HG03432 (cell line): ENCODE measurements around the gene SYNGR3.
"Not testable (repeated sequence)": the region's sequence is repeated elsewhere in the genome, so short reads cannot be mapped to it uniquely, and the experiment has no call there.

ENCODE experiments used
- ATAC-seq: cut with Tn5 transposase; IDR thresholded peaks from one replicate; pipeline ENCODE4 v1.9.1; 2021; ENCODE audit warnings: mild to moderate bottlenecking, moderate library complexity; ENCODE audit not compliant: unreplicated experiment

The SYNGR3 gene

DNA sequence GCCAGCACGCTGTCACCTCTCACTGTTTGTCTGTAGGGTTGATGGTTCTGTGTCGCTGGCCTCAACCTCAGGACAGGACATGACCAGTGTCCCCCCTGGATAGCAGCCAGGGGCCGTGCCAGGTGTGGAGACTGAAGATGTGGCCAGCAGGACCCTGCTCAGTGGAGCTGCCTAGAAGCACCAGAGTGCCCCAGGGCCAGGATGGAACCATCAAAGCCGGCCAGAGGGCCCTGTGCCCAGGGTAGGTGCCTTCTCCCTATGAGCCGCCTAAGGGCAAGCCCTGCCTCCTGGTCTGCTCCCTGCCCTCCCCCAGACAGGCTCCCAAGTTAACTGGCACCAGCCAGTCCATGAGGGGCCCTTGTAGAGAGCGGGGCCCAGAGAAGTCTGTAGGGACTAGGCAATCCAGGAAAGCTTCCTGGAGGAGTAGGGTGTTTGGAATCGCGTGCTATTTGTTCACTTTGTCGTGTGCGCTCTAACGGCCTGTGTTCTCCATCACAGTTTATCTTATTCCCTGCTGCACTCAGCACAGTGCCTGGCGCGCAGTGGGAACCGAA, 31.0 kb upstream of the SYNGR3 start:
- ATAC-seq, result no peak

- ATAC-seq, result peak; percentile 75
These were observed 30.3 kb upstream of the SYNGR3 start, which contains the start of gene NDUFB10 for GRCh38 chr16:1959269-1960039. TSS of gene NDUFB10 (plus strand) at chr16:1959538. CDS start at chr16:1959625, 87 bp downstream.

- ATAC-seq, result no peak
These were observed 28.8 kb upstream of the SYNGR3 start for GRCh38 chr16:1960665-1961630.

DNA sequence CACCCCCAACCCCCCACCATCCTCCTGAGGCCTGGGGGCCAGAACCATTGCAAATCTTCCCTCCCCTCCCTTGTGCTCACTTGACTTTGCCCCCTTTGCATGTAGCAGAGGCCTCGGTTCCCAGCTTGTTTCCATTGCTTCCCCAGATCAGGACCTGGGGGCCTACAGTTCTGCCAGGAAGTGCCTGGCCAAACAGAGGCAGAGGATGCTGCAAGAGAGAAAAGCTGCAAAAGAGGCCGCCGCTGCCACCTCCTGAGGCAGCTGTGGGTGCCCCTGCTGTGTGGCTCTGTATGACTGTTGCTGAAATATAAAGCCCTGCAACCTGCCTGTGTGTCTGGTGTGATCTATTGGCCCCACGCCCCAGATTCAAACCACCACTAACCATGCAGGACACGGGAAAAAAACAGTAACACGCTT, 28.1 kb upstream of the SYNGR3 start:
- no peak for ATAC-seq

DNA sequence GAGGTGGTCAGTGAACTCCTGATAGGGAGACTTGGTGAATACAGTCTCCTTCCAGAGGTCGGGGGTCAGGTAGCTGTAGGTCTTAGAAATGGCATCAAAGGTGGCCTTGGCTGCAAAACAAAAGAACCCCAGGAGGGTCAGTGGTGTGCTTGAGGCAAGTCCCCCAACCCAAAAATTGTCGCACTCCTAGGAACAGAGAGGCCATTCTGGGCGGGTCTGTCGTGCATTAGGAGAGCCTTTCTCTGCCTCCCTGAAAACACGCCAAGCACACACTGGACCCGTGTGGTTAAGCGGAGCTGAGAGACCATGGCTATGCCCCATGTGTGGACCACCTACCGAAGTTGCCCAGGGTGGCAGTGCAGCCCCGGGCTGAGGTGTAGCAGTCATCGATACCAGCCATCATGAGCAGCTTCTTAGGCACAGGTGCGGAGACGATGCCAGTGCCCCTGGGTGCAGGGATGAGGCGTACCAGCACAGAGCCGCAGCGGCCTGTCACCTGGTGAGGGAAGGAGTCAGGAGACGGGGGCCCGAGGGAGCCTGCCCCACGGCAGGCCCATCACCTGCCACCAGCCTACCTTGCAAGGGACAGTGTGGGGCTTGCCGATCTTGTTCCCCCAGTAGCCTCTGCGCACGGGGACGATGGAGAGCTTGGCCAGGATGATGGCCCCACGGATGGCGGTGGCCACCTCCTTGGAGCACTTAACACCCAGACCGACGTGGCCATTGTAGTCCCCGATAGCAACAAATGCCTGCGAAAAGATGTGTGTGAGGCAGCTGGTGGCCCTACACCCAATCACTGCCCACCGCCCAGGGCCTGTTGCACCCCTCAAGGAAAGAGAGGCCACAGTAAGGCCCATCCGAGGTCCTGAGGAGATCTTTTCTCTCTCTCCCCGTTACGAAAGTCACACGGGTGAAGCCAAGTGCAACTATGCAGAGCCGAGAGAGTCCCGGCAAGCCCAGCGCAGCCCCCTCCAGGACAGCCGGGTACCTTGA, 27.3 kb upstream of the SYNGR3 start:
- ATAC-seq, result not testable (repeated sequence)

DNA sequence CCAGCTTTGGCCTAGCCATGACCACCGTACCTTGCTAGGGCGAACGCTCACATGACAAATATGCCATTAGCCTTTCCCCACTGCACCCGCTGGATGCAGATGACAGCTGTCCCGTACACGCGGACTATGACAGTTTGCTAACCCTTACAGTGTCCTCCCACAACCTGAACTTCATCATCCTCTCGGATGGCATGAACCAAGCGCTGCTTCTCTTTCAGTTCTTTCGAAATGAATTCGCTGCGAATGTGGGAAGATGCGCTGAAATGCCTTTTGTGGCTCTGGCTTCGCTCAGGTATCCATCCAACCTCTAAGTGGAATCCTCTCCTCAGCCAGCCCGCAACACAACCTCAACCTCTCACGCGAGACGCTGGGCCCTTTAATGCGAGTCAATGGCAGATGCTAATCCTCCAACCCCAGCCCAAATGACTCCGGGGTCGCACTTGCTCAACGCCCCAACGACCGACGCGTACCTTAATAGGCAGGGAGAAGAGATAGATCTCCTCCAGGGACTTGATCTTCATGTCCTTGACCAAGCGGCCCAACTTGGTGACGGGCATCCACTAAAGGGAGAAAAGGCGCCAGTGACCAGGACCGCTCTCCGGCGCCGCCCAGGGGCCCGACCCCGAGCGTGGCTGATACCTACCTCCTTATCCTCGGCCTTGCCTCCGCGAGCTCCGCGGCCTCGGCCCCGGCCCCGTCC, 25.8 kb upstream of the SYNGR3 start:
- peak; percentile 8 for ATAC-seq

DNA sequence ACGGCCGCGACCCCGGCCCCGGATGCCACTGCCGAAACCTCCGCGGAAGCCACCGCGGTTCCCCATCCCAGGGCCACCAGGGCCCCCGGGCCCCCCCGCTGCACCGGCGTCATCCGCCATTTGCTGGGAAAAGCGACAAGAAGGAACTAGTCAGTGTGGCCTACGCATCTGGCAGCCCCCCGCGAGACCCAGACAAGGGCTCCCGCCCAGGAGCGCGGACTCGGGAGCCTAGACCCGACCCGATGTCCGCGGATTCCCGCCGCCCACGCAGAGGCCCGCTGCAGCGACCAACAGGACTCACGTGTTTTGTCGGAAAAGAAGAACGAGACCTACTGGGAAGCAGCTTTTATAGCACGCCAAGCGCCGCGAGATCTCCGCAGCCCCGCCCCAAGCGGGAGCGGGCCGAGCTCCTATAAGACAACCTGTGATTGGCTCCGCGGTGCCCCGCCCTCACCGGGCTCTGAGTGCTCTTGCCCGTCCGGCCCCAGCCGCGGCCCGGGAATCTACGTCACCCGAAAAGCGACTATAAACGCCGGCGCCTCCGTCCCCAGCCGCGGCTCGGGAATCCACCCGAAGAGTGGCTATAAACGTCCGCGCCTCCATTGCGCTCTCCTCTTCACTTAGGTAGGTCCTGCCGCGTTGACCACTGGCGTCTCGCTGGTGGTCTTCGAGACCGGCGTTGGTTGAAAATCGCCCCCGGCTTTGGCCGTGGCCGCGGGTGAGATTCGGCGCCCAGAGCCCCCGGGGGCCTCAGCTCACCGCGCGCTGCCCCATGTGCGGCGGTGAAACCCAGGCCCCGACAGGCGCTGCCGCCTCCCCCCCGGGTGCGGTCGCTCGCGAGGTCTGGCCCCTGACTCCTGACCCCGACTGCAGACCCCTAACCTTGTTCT, 25.0 kb upstream of the SYNGR3 start, which contains the start of gene RPS2:
TSS of gene RPS2 (minus strand) at position 321 of the 890 bp plus-strand sequence. CDS start at position 120, 201 bp downstream.
- peak; percentile 82 for ATAC-seq

DNA sequence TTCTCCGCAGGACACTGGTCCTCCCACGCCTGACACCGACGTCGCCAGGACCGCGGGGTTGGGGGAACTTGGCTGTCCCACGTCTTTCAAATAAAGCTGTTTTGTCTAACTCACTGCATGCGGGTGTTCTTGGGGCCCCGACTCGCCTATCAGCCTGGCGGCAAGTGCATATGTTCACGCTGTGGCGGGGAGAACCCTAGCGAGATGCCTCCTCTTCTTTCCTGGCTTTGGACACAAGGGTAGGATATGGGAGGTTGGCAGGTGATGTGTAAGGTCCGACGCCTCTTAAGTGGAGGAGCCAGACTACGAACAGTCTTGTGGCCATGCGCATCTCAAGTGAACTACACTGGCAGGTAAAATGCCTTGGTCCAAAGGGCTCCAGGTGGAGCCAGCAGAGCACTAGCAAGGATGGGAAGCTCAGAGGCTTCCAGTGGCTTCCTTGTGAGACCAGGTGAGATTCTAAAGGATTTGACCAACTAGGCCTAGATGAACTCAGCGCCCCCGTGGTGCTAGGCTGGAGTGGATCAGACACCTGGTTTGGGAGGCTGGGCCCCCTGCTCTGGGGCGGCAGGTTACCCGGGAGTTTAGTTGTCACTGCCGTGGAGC, 24.3 kb upstream of the SYNGR3 start:
- no peak for ATAC-seq

DNA sequence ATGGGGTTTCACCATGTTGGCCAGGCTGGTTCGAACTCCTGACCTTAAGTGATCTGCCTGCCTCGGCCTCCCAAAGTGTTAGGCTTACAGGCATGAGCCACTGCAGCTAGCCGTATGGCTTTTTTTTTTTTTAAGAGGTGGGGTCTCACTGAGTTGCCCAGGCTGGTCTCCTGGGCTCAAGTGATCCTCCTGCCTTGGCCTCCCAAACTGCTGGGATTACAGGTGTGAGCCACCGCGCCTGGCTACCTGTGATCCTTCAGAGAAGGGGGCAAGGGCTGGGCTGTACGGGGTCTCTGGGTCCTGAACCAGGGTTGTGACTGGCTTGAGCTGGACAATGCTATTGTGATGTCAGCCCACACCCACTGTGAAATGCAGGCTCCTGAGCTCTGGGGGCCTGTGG, 23.3 kb upstream of the SYNGR3 start, which contains the start of gene RNF151:
TSS of gene RNF151 (plus strand) at position 397 of the 400 bp plus-strand sequence. CDS start 26 bp downstream, outside the sequence.
- no peak for ATAC-seq

GRCh38 chr16:1968146-1968953, 21.4 kb upstream of the SYNGR3 start:
- no peak for ATAC-seq

DNA sequence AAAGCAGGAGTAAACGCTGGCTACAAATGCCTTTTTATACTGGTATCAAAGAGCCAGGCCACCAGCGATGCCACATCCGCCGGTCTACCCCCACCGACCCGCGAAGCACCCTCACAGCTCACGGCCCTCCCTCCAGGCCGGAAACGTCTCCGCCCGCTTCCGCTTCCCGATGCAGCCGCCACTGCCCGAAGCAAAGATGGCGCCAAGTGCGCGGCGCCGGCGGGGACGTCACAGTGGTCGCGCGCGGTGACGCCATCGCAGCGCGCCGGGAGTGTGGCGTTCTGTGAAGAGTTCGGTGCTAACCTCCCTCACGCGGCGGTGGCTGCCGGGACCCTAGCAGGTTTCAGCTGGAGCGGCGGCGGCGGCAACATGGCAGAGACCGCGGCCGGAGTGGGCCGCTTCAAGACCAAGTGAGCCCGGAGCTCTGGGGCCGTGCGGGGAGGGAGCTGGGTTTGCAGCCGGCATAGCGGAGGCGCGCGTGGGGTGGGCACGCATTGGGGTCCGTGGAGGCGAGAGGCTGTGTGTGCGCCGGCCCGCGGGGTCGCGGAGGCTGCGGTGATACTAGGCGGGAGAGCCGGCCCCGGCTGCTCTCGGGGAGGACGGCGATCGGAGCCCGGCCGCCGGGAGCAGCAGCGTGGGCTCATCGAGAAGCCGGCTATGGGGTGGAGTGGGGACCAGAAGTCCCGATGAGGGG, 17.8 kb upstream of the SYNGR3 start, which contains the start of gene TBL3:
TSS of gene TBL3 (plus strand) at position 258 of the 694 bp plus-strand sequence. CDS start at position 370, 112 bp downstream.
- ATAC-seq, result peak; percentile 77

GRCh38 chr16:1972490-1972877, 17.3 kb upstream of the SYNGR3 start:
- no peak for ATAC-seq

- ATAC-seq, result no peak
These were observed 16.2 kb upstream of the SYNGR3 start for GRCh38 chr16:1973461-1974156.

DNA sequence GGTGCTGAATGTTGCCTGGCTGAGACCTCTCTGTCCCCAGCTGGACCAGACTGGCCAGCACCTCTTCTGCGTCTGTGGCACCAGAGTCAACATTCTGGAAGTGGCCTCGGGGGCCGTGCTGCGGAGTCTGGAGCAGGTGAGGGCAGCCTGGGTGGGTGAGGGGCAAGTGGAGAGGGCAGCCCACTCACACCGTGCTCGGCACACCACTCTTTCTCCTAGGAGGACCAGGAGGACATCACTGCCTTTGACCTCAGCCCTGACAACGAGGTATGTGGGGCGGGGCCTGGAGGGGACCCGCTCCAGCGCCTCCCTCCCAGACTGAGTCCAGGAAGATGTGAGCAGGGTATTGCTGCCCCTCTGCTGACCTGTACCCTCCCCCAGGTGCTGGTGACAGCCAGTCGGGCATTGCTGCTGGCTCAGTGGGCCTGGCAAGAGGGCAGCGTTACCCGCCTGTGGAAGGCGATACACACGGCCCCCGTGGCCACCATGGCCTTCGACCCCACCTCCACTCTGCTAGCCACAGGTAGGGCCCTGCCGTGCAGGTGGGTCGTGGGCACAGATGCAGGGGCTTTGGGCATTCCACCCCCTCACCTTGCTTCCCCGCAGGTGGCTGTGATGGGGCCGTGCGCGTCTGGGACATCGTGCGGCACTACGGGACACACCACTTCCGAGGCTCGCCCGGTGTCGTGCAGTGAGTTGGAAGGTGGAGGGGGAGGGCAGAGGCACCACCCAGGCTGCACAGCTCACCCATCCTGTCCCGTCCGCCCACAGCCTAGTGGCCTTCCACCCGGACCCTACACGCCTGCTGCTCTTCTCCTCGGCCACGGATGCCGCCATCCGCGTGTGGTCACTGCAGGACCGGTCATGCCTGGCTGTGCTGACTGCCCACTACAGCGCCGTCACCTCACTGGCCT, 15.4 kb upstream of the SYNGR3 start:
- no peak for ATAC-seq
